GM21423 (cell line): ENCODE measurements around the gene HOXC11.

Experiments
- ATAC-seq: cut with Tn5 transposase; IDR thresholded peaks from one replicate; pipeline ENCODE4 v1.9.1; 2021; ENCODE audit warnings: mild to moderate bottlenecking, moderate library complexity; ENCODE audit not compliant: unreplicated experiment

HOXC11 gene

GRCh38 chr12:53956914-53957536, 15.9 kb upstream of the HOXC11 start:
- no peak for ATAC-seq

GRCh38 chr12:53958128-53958527, 14.8 kb upstream of the HOXC11 start:
- no peak for ATAC-seq

GRCh38 chr12:53959314-53959713, 13.6 kb upstream of the HOXC11 start:
- ATAC-seq = no peak

- ATAC-seq = no peak
Measured at GRCh38 chr12:53960187-53961024, 12.5 kb upstream of the HOXC11 start.

- no peak for ATAC-seq
Measured at GRCh38 chr12:53961025-53961761, 11.7 kb upstream of the HOXC11 start.

GRCh38 chr12:53963005-53963404, 9.9 kb upstream of the HOXC11 start:
- ATAC-seq = no peak

- ATAC-seq = no peak
Measured at GRCh38 chr12:53963434-53964314, 9.3 kb upstream of the HOXC11 start.

- no peak for ATAC-seq
Measured at GRCh38 chr12:53964315-53964713, 8.6 kb upstream of the HOXC11 start.

GRCh38 chr12:53965281-53966084, 7.4 kb upstream of the HOXC11 start:
- no peak for ATAC-seq

- ATAC-seq = no peak
Measured at GRCh38 chr12:53966085-53966384, 6.9 kb upstream of the HOXC11 start.

GRCh38 chr12:53966385-53967133, 6.4 kb upstream of the HOXC11 start:
- ATAC-seq = no peak

GRCh38 chr12:53967421-53967925, 5.5 kb upstream of the HOXC11 start:
- ATAC-seq = no peak

- no peak for ATAC-seq
Measured at GRCh38 chr12:53968214-53969127, 4.5 kb upstream of the HOXC11 start.

- ATAC-seq = no peak
Measured at GRCh38 chr12:53969588-53970259, 3.2 kb upstream of the HOXC11 start.

- ATAC-seq = no peak
Measured at GRCh38 chr12:53970451-53970850, 2.5 kb upstream of the HOXC11 start.

- no peak for ATAC-seq
Measured at GRCh38 chr12:53971129-53971528, 1.8 kb upstream of the HOXC11 start.

- ATAC-seq = no peak
Measured at GRCh38 chr12:53971686-53972085, 1.2 kb upstream of the HOXC11 start.
